NCI-H446 (cell line): ENCODE results near the gene TGFB1.

Source experiments
- DNase-seq, 2 experiments: peaks; one replicate each; lab custom pipeline; 2025; lab: John Stamatoyannopoulos, UW

TGFB1 gene

GRCh38 chr19:41341669-41342490 lies 11.8 kb downstream of the TGFB1 start:
- no peak for DNase-seq

GRCh38 chr19:41339936-41340335 lies 13.8 kb downstream of the TGFB1 start:
- no peak for DNase-seq

GRCh38 chr19:41335467-41335866 lies 18.3 kb downstream of the TGFB1 start:
- no peak for DNase-seq

GRCh38 chr19:41334793-41335192 lies 18.9 kb downstream of the TGFB1 start:
- DNase-seq = no peak

GRCh38 chr19:41332468-41332867 lies 21.3 kb downstream of the TGFB1 start:
- DNase-seq = no peak

- DNase-seq = no peak
These were observed 21.7 kb downstream of the TGFB1 start for GRCh38 chr19:41332000-41332399.

- no peak for DNase-seq
These were observed 22.6 kb downstream of the TGFB1 start for GRCh38 chr19:41330946-41331678.

GRCh38 chr19:41330481-41330880 lies 23.2 kb downstream of the TGFB1 start:
- DNase-seq = no peak

GRCh38 chr19:41328842-41329225 lies 24.9 kb downstream of the TGFB1 start:
- no peak for DNase-seq

GRCh38 chr19:41328157-41328841 lies 25.4 kb downstream of the TGFB1 start:
- no peak for DNase-seq

GRCh38 chr19:41327576-41328156 lies 26.1 kb downstream of the TGFB1 start:
- DNase-seq = no peak

GRCh38 chr19:41327076-41327575 lies 26.6 kb downstream of the TGFB1 start:
- DNase-seq = no peak

GRCh38 chr19:41325947-41326706 lies 27.6 kb downstream of the TGFB1 start:
- DNase-seq = no peak

GRCh38 chr19:41325640-41325946 lies 28.1 kb downstream of the TGFB1 start:
- DNase-seq = no peak

- DNase-seq = no peak
These were observed 28.6 kb downstream of the TGFB1 start for GRCh38 chr19:41324921-41325639.

GRCh38 chr19:41324231-41324702 lies 29.5 kb downstream of the TGFB1 start:
- no peak for DNase-seq

- DNase-seq = peak in 1 of 2 experiments; percentile 37
These were observed 30.1 kb downstream of the TGFB1 start for GRCh38 chr19:41323430-41324125.

- DNase-seq = no peak
These were observed 30.7 kb downstream of the TGFB1 start for GRCh38 chr19:41323023-41323422.

GRCh38 chr19:41322451-41322850 lies 31.3 kb downstream of the TGFB1 start:
- DNase-seq = no peak

GRCh38 chr19:41321600-41322270 lies 32.0 kb downstream of the TGFB1 start:
- DNase-seq = no peak
